Measurements from ENCODE around the gene PKP2. TPM values are rescaled to one million over a fixed set of nuclear protein-coding genes. Genes with fewer than 3 reads are reported as not detected.

PKP2 gene
- total RNA-seq, 1 experiment from 2014 or later: 18.4 TPM

- H3K79me1 ChIP-seq (ENCODE audit: insufficient read depth, low read depth, low read length, poor library complexity, severe bottlenecking): no peaks in the 10 kb centered on the region
- DNase-seq: no peak
- no peaks in the 10 kb centered on the region for H3K23me2 ChIP-seq (ENCODE audit: insufficient read length, low read depth, low read length, poor library complexity, severe bottlenecking)
- no peak overlapping the region for H4K91ac ChIP-seq (ENCODE audit: insufficient read length, low read depth, low read length)
- H2BK15ac ChIP-seq (ENCODE audit: low read depth, low read length): no peak overlapping the region
- no peaks in the 10 kb centered on the region for H3K79me2 ChIP-seq (ENCODE audit: insufficient read depth, low read length)
- H4K8ac ChIP-seq (replicated peaks; ENCODE audit: insufficient read length, low read depth, low read length): no peak overlapping the region
- no peaks in the 10 kb centered on the region for H3K4me1 ChIP-seq (ENCODE audit: insufficient read depth, low read length)
- H3T11ph ChIP-seq (ENCODE audit: low read length): no peak overlapping the region
- no peak overlapping the region for H4K5ac ChIP-seq (ENCODE audit: insufficient read length, low read depth, low read length)
- Mint-ChIP-seq H3K4me1 (peaks cover 0 to 8% of the 10 kb centered on the region in 2 experiments; a peak in 2 of 4 replicates), H3K27me3 (ENCODE audit: low read depth) (no peaks in the 10 kb centered on the region), H3K36me3 (ENCODE audit: insufficient read depth in 1 of 3, low read depth in 3 of 3) (peaks cover 0 to 7% (median 5%) of the 10 kb centered on the region in 3 experiments; a peak in 3 of 7 replicates), H3K9me3 (no peaks in the 10 kb centered on the region), H3K27ac (no peak overlapping the region), H3K4me3 (no peak overlapping the region)
- H3K4ac ChIP-seq (ENCODE audit: low read depth, low read length): no peak overlapping the region
- H2BK120ac ChIP-seq (ENCODE audit: low read depth, low read length, poor library complexity, severe bottlenecking): no peak overlapping the region
- H3K27ac ChIP-seq (ENCODE audit: insufficient read length, low read depth, low read length): no peak overlapping the region
- no peak overlapping the region for H3K14ac ChIP-seq (ENCODE audit: insufficient read depth, low read length)
- no peak overlapping the region for H2BK20ac ChIP-seq (ENCODE audit: low read depth, low read length, poor library complexity, severe bottlenecking)
- no peak overlapping the region for H3K4me2 ChIP-seq (ENCODE audit: insufficient read depth, insufficient read length, low read length)
- no peak overlapping the region for H3K56ac ChIP-seq (ENCODE audit: insufficient read length, low read depth, low read length)
- H2AFZ ChIP-seq (ENCODE audit: low read length): no peak overlapping the region
- H2AK5ac ChIP-seq (ENCODE audit: insufficient read length, low read length): no peak overlapping the region
- no peak overlapping the region for H3K23ac ChIP-seq (ENCODE audit: insufficient read length, low read depth, low read length)
- H3K9ac ChIP-seq (ENCODE audit: extremely low read depth, insufficient read length, low read length): no peak overlapping the region
- no peaks in the 10 kb centered on the region for H4K20me1 ChIP-seq (ENCODE audit: control insufficient read depth, insufficient read depth, insufficient read length)
- H3K18ac ChIP-seq (ENCODE audit: insufficient read length, low read depth, low read length): no peak overlapping the region
- no peak overlapping the region for H2BK5ac ChIP-seq (ENCODE audit: insufficient read length, low read length)
- no CpG with 5 or more reads among the region's 3 CpGs for WGBS (ENCODE audit: extremely low coverage, insufficient read length, low lambda C conversion rate)
- H3K27me3 ChIP-seq (ENCODE audit: insufficient read depth, low read length): no peaks in the 10 kb centered on the region
- no peak overlapping the region for H2BK12ac ChIP-seq (ENCODE audit: insufficient read length, low read depth, low read length)
- H3K9me3 ChIP-seq (ENCODE audit: control insufficient read depth, low read depth, low read length): no peaks in the 10 kb centered on the region
- no peak for TF ChIP-seq CTCF (conservative IDR thresholded peaks at IDR 0.05)
Observed at GRCh38 chr12:32826807-32827412, 69.7 kb downstream of the PKP2 start.
